GM12865 (cell line): ENCODE results near the gene RNF222.
A peak's percentile ranks its signal among the peaks of the same experiment; 100 is the strongest.
"Not testable (repeated sequence)": the region's sequence is repeated elsewhere in the genome, so short reads cannot be mapped to it uniquely, and the experiment has no call there.

Experiments
- DNase-seq: peaks from one replicate; pipeline ENCODE4 v3.0.0; 2010; ENCODE audit warnings: low read depth
- H3K4me3 ChIP-seq: 2 replicates; pipeline ENCODE4 v1.5.1; 2011; ENCODE audit warnings: mild to moderate bottlenecking, low read depth, low read length, control low read depth
- CTCF ChIP-seq: IDR thresholded peaks from 2 replicates; pipeline ENCODE4 v1.5.1; 2011; ENCODE audit warnings: low read length, control low read depth, low read depth, inconsistent platforms; ENCODE audit not compliant: insufficient read depth; ENCODE audit errors: missing control alignments

Gene RNF222

GRCh38 chr17:8382880-8383142 lies 14.8 kb downstream of the RNF222 start:
- H3K4me3 ChIP-seq = peak overlapping the region; percentile 90
- DNase-seq = no peak
- TF ChIP-seq CTCF = no peak

GRCh38 chr17:8382052-8382879 lies 15.4 kb downstream of the RNF222 start:
- DNase-seq = peak; percentile 31
- peak overlapping the region; percentile 90 for H3K4me3 ChIP-seq
- TF ChIP-seq CTCF = no peak

GRCh38 chr17:8380049-8380448 lies 17.6 kb downstream of the RNF222 start:
- no peak for DNase-seq
- peak overlapping the region; percentile 90; the same call in 1 of the 2 replicates for H3K4me3 ChIP-seq
- no peak for TF ChIP-seq CTCF

GRCh38 chr17:8378117-8378516 lies 19.5 kb downstream of the RNF222 start:
- DNase-seq, H3K4me3 ChIP-seq: not testable (repeated sequence)

- no peak overlapping the region for H3K4me3 ChIP-seq
- no peak for TF ChIP-seq CTCF
- no peak for DNase-seq
Measured at GRCh38 chr17:8377422-8377821, 20.2 kb downstream of the RNF222 start.

GRCh38 chr17:8376271-8377067 lies 21.2 kb downstream of the RNF222 start, which contains the start of gene KRABD2:
TSS of gene KRABD2 (minus strand) at chr17:8376704.
- peak; percentile 76 for TF ChIP-seq CTCF
- H3K4me3 ChIP-seq = peak within 1 kb of the TSS; percentile 72
- peak; percentile 94 for DNase-seq

GRCh38 chr17:8375738-8376259 lies 21.8 kb downstream of the RNF222 start:
- no peak for TF ChIP-seq CTCF
- H3K4me3 ChIP-seq = peak overlapping the region; percentile 72
- no peak for DNase-seq

GRCh38 chr17:8373856-8374255 lies 23.8 kb downstream of the RNF222 start:
- DNase-seq, H3K4me3 ChIP-seq: not testable (repeated sequence)
